ENCODE data around the gene ZNF609.

Gene ZNF609

GRCh38 chr15:64548235-64548634 is 87.9 kb downstream of the ZNF609 start:
- DNase-seq, result no peak

GRCh38 chr15:64549860-64550259 is 89.5 kb downstream of the ZNF609 start:
- no peak for DNase-seq

GRCh38 chr15:64552281-64552948 is 92.0 kb downstream of the ZNF609 start:
- no peak for DNase-seq

GRCh38 chr15:64558460-64559179 is 98.2 kb downstream of the ZNF609 start:
- no peak for DNase-seq

- DNase-seq, result no peak
Observed at GRCh38 chr15:64559243-64559642, 98.9 kb downstream of the ZNF609 start.

- no peak for DNase-seq
Observed at GRCh38 chr15:64560501-64560900, 100.1 kb downstream of the ZNF609 start.

- no peak for DNase-seq
Observed at GRCh38 chr15:64560998-64561397, 100.6 kb downstream of the ZNF609 start.

- DNase-seq, result no peak
Observed at GRCh38 chr15:64562003-64562640, 101.7 kb downstream of the ZNF609 start.

GRCh38 chr15:64566102-64566501 is 105.7 kb downstream of the ZNF609 start:
- DNase-seq, result no peak

GRCh38 chr15:64566629-64567427 is 106.5 kb downstream of the ZNF609 start:
- peak; percentile 3 for DNase-seq

- DNase-seq, result no peak
Observed at GRCh38 chr15:64568765-64569164, 108.4 kb downstream of the ZNF609 start.

- DNase-seq, result no peak
Observed at GRCh38 chr15:64571857-64572291, 111.5 kb downstream of the ZNF609 start.

- no peak for DNase-seq
Observed at GRCh38 chr15:64572856-64573255, 112.5 kb downstream of the ZNF609 start.

GRCh38 chr15:64574301-64575017 is 114.1 kb downstream of the ZNF609 start:
- DNase-seq, result no peak

GRCh38 chr15:64580696-64581407 is 120.5 kb downstream of the ZNF609 start:
- no peak for DNase-seq

GRCh38 chr15:64581408-64581761 is 121.0 kb downstream of the ZNF609 start:
- no peak for DNase-seq

- DNase-seq, result no peak
Observed at GRCh38 chr15:64582202-64582601, 121.8 kb downstream of the ZNF609 start.

- DNase-seq, result no peak
Observed at GRCh38 chr15:64583519-64583918, 123.1 kb downstream of the ZNF609 start.

- DNase-seq, result no peak
Observed at GRCh38 chr15:64583983-64584382, 123.6 kb downstream of the ZNF609 start.

GRCh38 chr15:64586259-64586870 is 126.0 kb downstream of the ZNF609 start:
- no peak for DNase-seq

- no peak for DNase-seq
Observed at GRCh38 chr15:64586984-64587383, 126.6 kb downstream of the ZNF609 start.
